T follicular helper cell (primary cell): ENCODE results near the gene LHX3.

ENCODE experiments used
- DNase-seq: peaks from one replicate; pipeline ENCODE4 v3.0.0-alpha.2; 2020; ENCODE audit warnings: low read depth

The LHX3 gene

DNA sequence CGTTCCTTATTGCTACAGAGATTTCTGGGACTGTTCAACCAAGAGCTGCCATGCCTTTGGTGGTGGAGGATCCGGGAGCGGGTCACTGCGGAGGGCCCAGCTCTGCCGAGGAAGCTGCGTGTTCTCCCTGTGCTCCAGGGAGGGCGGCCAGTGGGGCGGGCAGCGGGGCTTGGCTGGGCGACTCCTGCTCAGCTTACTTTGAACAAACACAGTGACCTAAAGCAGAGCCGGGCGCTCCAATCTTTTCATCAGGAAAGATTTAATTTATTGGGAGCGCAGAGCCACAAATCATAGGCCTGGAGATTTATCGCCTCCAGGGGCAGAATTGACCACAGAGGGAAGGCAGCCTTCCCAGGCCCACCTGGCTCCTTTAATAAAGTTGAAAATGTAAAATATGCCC is 27.7 kb downstream of the LHX3 start:
- no peak for DNase-seq

- no peak for DNase-seq
Measured at GRCh38 chr9:136175616-136176197, 29.2 kb downstream of the LHX3 start.

- no peak for DNase-seq
Measured at GRCh38 chr9:136174779-136175615, 29.9 kb downstream of the LHX3 start.

DNA sequence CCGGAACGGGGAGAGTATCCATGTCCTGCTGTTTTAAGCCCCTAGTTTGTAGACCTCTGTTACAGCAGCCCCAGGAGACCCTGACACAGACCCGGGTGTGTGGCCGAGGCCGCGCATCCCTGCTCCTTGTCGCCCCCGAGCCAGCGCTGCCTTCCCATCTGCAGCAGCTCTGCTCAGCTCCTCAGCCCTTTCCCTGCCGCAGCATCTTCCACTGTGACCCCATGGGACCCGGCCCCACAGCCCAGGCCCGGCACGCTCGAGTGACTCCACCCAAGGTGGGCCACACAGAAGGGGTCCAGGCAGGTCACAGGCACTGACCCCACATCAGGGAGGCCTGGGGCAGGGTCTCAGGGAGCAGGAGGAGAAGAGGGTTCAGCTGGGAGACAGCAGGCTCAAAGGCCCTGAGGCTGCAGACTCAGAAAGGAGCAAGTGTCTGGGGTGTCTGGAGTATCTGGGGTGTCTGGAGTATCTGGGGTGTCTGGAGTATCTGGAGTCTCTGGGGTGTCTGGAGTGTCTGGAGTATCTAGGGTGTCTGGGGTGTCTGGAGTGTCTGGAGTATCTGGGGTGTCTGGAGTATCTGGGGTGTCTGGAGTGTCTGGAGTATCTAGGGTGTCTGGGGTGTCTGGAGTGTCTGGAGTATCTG is 31.2 kb downstream of the LHX3 start:
- DNase-seq, result no peak

DNA sequence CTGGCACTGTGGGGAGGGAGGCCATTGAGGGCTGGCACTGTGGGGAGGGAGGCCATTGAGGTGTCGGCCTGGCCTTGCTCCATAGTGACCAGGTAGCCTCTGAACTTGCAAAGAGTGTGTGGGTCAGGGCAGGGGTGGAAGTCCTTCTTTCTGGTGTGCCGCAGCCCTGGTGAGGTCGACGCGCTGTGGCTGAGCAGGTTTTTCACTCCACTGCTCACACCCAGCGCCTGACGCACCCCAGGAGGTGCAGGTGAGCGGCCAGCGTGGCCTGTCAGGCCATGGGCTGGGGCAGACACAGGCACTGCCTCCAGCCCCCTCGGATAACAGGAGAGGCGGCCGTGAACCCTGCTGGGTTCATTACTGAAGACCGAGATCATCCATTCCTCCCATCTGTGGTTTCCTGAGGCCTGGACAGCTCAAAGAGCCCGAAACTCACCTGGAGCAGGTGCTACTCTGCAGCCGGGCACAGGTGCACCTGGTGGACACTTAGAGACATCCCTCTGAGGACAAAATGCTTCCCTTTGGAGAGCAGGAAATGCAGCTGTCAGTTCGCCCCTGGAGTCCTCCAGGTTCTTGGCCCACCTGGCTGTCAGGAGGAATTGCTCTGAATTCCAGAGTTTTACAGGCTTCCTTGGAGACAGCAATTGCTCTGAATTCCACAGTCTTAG is 32.4 kb downstream of the LHX3 start:
- no peak for DNase-seq

DNA sequence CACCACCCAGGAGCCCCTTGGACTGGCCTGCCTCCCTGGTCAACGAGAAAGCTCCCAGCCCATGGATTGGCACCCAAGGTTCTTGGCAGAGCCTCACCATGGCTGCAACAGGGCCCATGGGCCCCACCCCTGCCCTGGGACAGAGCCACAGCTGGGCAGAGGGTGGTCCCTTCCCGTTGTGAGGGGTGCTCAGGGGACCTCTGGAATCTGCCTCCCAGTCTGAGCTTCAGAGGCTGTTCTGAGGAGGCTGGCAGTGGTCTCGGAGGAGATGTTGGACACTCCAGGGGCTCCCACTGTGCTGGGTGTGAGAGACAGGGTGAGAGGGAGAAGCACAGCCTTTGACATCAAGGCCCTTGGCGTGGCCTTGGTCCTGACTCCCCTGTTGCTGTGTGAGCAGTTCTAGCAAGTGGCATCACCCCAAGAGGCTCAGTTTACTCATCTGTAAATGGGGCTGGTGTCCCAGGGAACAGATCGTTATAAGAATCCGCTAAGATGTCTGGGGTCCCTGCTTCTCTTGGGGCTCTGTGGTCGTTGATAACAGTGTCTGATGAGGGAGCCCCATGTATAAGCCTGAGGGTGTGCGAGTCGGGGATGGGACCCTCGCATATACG is 33.0 kb downstream of the LHX3 start:
- no peak for DNase-seq

- DNase-seq, result no peak
Measured at GRCh38 chr9:136171009-136171800, 33.7 kb downstream of the LHX3 start.

GRCh38 chr9:136170006-136170901 is 34.7 kb downstream of the LHX3 start:
- DNase-seq, result peak; percentile 38

DNA sequence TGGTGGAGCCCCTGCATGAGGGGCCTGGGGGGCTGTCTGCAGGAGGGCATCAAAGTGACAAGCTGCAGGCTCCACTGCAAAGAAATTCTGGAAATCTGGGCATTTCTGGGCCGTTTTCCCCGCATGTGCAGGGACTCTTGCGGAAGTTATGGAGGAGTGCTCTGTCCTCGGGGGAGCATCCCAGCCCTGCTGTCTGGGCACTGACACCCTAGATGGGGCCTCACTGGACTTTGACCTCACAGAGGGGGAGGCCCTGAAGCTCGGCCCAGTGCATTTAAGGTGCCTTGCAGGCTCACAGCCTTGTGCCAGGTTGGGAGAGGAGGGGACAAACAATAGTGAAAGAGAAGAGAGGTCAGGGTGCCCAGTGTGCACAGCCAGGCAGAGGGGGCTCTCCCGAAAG is 35.4 kb downstream of the LHX3 start:
- DNase-seq, result no peak

DNA sequence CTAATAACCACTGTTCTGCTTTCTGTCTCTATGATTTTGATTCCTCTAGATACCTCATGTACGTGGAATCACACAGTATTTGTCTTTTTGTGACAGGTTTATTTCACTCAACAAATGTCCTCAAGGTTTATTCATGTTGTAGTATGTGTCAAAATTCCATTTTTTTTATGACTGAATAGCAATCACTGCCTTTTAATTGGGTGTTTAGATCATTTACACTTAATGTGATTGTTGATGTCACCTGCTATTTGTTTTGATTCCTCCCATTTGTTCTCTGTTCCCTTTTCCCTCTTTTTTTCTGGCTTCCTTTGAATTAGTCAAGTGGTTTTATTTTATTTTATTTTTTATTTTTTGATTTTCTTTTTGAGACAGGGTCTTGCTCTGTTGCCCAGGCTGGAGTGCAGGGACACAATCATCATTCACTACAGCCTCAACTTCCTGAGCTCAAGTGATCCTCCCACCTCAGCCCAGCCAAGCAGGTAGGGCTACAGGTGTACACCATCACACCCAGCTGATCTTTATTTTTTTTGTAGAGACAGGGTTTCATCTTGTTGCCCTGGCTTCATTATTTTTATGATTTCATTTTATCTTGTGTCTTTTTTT is 41.6 kb downstream of the LHX3 start:
- DNase-seq, result no peak

GRCh38 chr9:136160995-136161610 is 43.8 kb downstream of the LHX3 start:
- no peak for DNase-seq

DNA sequence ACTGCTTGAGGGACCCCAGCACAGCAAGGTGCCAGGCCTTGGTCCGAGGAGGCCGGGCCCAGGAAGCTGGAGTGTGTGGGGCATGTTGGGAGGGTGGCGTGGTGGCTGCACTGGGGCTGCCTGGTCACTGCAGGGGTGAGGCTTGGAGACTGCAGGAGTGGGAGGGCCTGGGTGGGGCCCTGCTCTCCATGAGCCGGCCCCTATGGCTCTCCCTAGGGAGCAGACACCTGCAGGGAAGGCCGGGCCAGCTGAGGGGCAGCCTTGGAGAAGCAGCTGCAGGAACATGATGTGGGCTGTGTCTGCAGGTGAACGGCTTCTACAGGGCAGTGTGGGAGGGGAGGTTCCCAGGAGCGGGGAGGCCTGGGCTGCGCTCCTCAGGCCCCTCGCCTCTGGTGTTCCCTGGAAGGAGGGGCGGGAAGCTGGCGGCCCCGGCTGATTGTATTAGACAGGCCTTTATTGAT is 44.5 kb downstream of the LHX3 start:
- no peak for DNase-seq

- DNase-seq, result no peak
Measured at GRCh38 chr9:136159851-136160250, 45.1 kb downstream of the LHX3 start.

GRCh38 chr9:136157477-136158265 is 47.3 kb downstream of the LHX3 start:
- no peak for DNase-seq

- no peak for DNase-seq
Measured at GRCh38 chr9:136156209-136157120, 48.5 kb downstream of the LHX3 start.

DNA sequence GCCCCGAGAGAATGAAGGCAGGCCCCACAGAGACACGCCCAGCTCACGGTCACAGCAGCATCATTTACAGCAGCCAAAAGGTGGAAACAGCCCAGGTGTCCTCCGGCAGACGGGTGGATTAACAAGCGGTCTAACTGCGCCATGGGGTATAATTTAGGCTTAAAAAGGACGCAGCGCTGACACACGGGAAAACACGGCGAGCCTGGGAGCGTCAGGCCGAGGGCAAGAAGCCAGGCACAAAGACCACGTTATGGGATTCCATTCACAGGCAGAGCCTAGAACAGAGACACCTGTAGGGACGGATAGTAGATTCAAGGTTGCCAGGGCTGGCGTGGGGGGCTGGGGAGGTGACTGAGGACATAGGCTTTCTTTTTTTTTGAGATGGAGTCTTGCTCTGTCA is 49.4 kb downstream of the LHX3 start:
- DNase-seq, result no peak

DNA sequence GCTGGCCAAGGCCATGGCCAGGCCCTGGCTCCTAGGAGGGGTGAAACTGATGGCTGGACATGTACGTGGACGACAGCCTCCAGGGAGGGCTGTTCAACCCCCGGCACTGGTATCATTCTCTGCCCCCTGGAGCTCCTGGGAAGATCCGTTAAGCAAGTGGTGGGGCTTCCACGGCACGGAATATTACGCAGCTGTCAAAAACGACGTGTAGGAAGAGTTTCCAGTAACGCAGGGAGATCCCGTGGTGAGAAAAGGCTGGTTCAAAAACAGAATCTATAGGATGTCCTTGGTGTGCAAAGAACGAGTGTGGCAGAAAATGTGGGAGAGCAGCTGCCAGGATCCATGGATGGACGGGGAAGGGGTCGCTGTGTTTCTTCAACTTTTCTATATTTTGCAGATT is 50.0 kb downstream of the LHX3 start:
- no peak for DNase-seq
